Uterus (tissue), 2 donors: ENCODE results near the gene KIF26B.

Experiments
- POLR2A ChIP-seq, 2 donors: fragments of 450-650 bp; IDR thresholded peaks; one replicate each; pipeline ENCODE4 v1.6.1; 2016; ENCODE audit warnings: antibody characterized with exemption in 2 of 2, mild to moderate bottlenecking in 1 of 2, moderate library complexity in 1 of 2
- TF ChIP-seq, protein P1 (sequence below), 4 experiments: fragments of 200-600 bp in 2 of 4; fragments of 450-650 bp in 2 of 4; sonication (generic) in 2 of 4; IDR thresholded peaks; one replicate each; pipeline ENCODE4 v1.5.1; 2016 to 2019; ENCODE audit warnings: antibody characterized with exemption in 4 of 4, mild to moderate bottlenecking in 2 of 4, moderate library complexity in 1 of 4

DNA sequence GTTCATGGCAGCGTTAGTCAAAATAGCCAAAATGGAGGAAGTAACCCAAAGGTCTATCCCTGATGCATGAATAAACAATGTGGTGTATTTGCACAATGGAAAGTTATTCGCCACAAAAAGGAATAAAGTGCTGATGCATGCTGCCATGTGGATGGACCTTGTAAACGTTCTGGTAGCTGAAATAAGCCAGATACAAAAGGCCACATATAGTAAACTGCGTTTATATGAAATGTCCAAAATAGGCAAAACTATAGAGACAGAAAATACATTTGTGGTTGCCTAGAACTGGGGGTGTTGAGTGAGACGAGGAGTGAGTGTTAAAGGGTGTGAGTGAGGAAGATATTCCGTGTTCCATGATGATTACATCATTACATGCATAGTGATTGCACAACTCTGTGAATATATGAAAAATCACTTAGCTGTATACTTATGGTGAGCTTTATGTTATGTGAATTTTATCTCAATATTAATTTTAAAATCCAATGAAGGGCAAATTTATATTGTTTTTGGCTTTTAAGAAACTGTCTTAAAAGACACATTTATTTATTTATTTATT is 321.3 kb downstream of the KIF26B start:
- TF ChIP-seq, protein P1, sequence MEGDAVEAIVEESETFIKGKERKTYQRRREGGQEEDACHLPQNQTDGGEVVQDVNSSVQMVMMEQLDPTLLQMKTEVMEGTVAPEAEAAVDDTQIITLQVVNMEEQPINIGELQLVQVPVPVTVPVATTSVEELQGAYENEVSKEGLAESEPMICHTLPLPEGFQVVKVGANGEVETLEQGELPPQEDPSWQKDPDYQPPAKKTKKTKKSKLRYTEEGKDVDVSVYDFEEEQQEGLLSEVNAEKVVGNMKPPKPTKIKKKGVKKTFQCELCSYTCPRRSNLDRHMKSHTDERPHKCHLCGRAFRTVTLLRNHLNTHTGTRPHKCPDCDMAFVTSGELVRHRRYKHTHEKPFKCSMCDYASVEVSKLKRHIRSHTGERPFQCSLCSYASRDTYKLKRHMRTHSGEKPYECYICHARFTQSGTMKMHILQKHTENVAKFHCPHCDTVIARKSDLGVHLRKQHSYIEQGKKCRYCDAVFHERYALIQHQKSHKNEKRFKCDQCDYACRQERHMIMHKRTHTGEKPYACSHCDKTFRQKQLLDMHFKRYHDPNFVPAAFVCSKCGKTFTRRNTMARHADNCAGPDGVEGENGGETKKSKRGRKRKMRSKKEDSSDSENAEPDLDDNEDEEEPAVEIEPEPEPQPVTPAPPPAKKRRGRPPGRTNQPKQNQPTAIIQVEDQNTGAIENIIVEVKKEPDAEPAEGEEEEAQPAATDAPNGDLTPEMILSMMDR (IDR thresholded peaks at IDR 0.05): no peak
- no peak for TF ChIP-seq POLR2A (IDR thresholded peaks at IDR 0.05)
